ENCODE results near the gene SORCS3.

The SORCS3 gene

DNA sequence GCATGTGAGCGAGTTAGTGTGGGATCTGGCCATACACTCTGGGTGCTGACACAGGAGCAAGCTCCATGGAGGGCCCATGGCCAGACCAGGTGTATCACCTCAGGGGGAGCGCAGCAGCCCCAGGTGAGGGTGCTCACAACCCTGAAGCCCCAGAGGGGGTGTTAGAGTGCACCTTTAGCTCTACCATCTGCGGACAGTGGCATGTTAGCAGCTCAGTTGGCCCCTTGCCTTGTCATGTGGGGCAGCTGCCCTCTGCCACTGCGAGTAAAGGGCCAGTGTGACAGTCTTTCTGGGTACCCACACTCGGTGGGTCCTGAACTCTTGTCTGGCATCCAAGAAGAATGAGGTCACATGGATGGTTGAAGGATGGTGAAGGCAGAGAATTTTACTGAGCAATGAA, 600.2 kb downstream of the SORCS3 start:
- TF ChIP-seq, protein P1, sequence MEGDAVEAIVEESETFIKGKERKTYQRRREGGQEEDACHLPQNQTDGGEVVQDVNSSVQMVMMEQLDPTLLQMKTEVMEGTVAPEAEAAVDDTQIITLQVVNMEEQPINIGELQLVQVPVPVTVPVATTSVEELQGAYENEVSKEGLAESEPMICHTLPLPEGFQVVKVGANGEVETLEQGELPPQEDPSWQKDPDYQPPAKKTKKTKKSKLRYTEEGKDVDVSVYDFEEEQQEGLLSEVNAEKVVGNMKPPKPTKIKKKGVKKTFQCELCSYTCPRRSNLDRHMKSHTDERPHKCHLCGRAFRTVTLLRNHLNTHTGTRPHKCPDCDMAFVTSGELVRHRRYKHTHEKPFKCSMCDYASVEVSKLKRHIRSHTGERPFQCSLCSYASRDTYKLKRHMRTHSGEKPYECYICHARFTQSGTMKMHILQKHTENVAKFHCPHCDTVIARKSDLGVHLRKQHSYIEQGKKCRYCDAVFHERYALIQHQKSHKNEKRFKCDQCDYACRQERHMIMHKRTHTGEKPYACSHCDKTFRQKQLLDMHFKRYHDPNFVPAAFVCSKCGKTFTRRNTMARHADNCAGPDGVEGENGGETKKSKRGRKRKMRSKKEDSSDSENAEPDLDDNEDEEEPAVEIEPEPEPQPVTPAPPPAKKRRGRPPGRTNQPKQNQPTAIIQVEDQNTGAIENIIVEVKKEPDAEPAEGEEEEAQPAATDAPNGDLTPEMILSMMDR (conservative IDR thresholded peaks at IDR 0.05; ENCODE audit: low read depth, low read length), result no peak
- DNase-seq (ENCODE audit: low read depth), result no peak
- H3K4me3 ChIP-seq (ENCODE audit: low read depth, low read length), result no peak overlapping the region

DNA sequence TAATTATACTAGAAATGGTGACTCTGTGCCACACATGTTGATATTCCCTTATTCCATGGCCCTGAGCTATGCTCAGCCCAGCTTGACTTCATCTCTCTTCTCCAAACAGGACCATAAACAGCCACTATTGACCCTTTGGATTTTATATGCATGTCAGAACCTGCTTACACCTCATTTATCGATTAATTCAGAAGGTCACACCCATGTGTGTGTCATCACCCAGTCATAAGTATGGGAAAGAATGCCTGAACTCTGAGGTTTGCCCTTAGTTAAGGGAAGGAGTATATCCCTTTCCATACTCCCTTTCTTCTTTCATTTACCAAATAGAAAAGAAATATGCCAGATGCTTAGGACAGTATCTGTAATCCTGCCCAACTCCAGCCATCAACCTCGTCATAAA, 602.3 kb downstream of the SORCS3 start:
- H3K4me3 ChIP-seq (ENCODE audit: low read depth, low read length), result no peak overlapping the region
- TF ChIP-seq, protein P1 (conservative IDR thresholded peaks at IDR 0.05; ENCODE audit: low read depth, low read length), result no peak
- DNase-seq (ENCODE audit: low read depth), result no peak

DNA sequence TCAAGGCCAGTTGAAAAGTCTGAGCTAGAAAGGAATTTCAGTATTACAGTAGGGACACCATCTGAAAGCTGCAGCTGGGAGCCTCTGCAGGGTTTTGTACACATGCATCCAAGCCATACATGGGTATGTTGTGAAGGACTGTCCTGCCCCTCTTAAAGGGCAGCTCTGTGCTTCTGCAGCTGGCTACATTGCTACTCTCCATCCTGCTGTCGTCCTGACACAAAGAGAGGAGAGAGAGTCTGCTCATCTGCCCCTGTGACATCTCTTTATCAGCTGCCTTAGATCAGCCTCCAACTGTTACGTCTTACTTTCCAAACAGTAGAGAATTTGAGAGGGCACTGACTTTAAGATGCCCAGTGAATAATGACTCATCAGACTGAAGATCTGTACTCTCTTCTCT, 602.7 kb downstream of the SORCS3 start:
- no peak overlapping the region for H3K4me3 ChIP-seq (ENCODE audit: low read depth, low read length)
- TF ChIP-seq, protein P1 (conservative IDR thresholded peaks at IDR 0.05; ENCODE audit: low read depth, low read length), result no peak
- DNase-seq (ENCODE audit: low read depth), result no peak

DNA sequence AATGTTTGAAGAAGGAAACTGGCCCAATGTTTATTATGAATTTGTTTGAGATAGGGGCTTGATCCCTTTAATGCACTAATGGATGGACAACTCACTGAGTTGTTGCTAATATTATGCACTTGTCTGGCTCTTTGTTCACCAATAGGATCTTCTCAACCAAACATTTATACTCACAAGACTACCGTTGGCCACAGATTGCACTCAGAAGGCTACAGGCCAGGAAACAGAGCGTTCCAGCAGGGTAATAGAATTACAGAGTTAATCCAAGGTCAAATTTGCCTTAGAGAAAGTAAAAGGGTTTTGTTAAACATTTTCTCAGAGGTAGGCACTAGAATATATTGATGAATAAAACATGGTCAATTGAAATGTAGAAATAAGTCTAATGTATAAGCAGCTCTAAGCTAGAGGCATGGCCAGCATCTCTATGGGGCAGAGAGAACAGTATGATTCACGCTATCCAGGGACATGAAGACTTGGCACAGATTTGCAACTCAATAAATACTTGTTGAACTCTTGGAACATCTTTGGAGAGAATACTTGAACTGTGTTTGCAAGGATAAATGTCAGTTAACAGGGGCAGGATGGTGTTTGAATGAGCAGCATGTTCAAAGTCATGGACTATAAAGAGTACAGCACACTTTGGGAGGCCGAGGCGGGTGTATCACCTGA, 606.9 kb downstream of the SORCS3 start:
- no peak for DNase-seq (ENCODE audit: low read depth)
- H3K4me3 ChIP-seq (ENCODE audit: low read depth, low read length), result no peak overlapping the region
- TF ChIP-seq, protein P1 (conservative IDR thresholded peaks at IDR 0.05; ENCODE audit: low read depth, low read length), result no peak

DNA sequence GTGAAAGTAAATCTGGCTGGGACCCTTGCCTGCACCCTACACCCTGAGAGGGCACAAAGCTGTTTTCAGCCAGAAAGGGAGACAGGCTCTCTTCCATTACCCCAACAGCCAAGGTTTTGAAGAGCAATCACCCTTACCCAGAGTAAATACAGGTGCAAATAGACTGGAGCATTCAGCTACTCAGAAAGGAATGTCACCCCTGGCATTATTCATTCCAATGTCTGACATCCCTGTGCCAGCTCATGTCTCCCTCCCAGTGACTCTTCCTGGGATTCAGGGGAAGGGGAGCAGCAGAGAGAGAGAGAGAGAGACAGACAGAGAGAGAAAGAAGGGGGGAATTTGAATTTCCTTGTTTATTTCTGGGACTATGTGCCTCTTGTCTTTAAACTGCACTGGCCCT, 611.8 kb downstream of the SORCS3 start:
- DNase-seq (ENCODE audit: low read depth), result no peak
- H3K4me3 ChIP-seq (ENCODE audit: low read depth, low read length), result no peak overlapping the region
- TF ChIP-seq, protein P1 (conservative IDR thresholded peaks at IDR 0.05; ENCODE audit: low read depth, low read length), result no peak

DNA sequence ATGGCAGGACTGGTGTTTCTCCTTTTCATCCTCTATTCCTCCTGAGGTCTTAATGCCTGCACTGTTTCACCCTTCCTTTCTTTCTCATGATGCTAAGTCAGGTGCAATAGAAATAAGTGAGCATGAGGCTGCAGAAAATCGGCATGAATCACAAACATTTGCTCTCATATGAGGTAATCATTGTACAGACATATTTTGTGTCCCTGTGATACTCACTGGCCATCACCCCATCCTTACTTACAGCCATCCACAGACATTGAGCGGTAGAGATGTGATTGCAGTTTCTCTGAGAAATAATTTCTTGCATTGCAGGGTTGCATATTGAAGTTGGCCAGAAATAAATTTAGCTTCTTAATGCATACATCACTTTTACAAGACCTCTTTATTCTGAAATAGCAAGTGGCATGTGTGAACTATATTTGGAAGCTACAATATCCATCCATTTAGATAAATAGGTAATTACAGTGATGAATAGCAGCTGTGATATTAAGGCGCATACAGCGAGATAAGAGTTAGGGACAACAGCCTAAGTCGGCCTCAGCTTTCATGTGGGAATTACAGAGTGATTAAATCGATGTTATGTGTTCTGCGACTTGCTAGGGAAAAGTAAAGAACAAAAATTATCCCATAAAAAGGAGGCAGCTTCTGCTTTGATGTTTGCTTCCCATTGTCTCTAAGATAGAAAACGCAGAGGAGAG, 612.6 kb downstream of the SORCS3 start:
- TF ChIP-seq, protein P1 (conservative IDR thresholded peaks at IDR 0.05; ENCODE audit: low read depth, low read length), result no peak
- DNase-seq (ENCODE audit: low read depth), result no peak

More for the DNA sequence above, 612.6 kb downstream of the SORCS3 start:
- H3K4me3 ChIP-seq (ENCODE audit: low read depth, low read length), result no peak overlapping the region
